PC-9 (cell line): ENCODE data around the gene B3GALT6. TPM values are rescaled to one million over a fixed set of nuclear protein-coding genes. Genes with fewer than 3 reads are reported as not detected.

Experiments
- BruUV-seq: library from RNA; stranded (reverse); fragments of 400-500 nt; replicated peaks from 2 replicates; lab custom pipeline; 2021; lab: Mats Ljungman, UMichigan
- CTCF ChIA-PET: fragments of 300-600 bp; sonication (Branson Sonifier 250); formaldehyde crosslinking; loops from one replicate; lab custom pipeline; 2022; ENCODE audit warnings: antibody characterized with exemption; lab: Charles Lee
- POLR2A ChIA-PET: fragments of 300-600 bp; sonication (Branson Sonifier 250); formaldehyde crosslinking; loops from one replicate; lab custom pipeline; 2022; ENCODE audit warnings: antibody characterized with exemption; ENCODE audit not compliant: unreplicated experiment; lab: Charles Lee
- DNase-seq, 2 experiments: peaks; one replicate each; pipeline versions ENCODE4 v3.0.0 to v3.0.0-alpha.2; 2015 to 2022; ENCODE audit warnings: mixed read lengths in 1 of 2
- H2AFZ ChIP-seq: fragments of 200-600 bp; sonication (generic); 2 replicates; pipeline ENCODE4 v1.8.1; 2017; ENCODE audit warnings: antibody characterized with exemption
- H3F3A ChIP-seq: fragments of 200-600 bp; sonication (generic); 2 replicates; pipeline ENCODE4 v1.8.1; 2017; ENCODE audit warnings: antibody characterized with exemption, mild to moderate bottlenecking, low read depth; ENCODE audit not compliant: insufficient read depth
- H3K27ac ChIP-seq: fragments of 200-600 bp; sonication (generic); 2 replicates; pipeline ENCODE4 v1.6.1; 2016; ENCODE audit warnings: mixed run types
- H3K27me3 ChIP-seq: fragments of 200-600 bp; sonication (generic); 2 replicates; pipeline ENCODE4 v1.6.1; 2016; ENCODE audit warnings: low read depth, mixed run types; ENCODE audit not compliant: insufficient read depth
- H3K36me3 ChIP-seq: fragments of 200-600 bp; sonication (generic); 2 replicates; pipeline ENCODE4 v1.6.1; 2016; ENCODE audit warnings: low read depth, mixed run types
- H3K4me1 ChIP-seq: fragments of 200-600 bp; sonication (generic); replicated peaks from 2 replicates; pipeline ENCODE4 v1.6.1; 2016; ENCODE audit warnings: mixed run types; ENCODE audit not compliant: insufficient read depth
- H3K4me2 ChIP-seq: fragments of 200-600 bp; sonication (generic); 2 replicates; pipeline ENCODE4 v1.6.1; 2017; ENCODE audit warnings: mixed run types
- H3K4me3 ChIP-seq: fragments of 200-600 bp; sonication (generic); 2 replicates; pipeline ENCODE4 v1.6.1; 2016; ENCODE audit warnings: mixed run types
- H3K79me2 ChIP-seq: fragments of 200-600 bp; sonication (generic); 2 replicates; pipeline ENCODE4 v1.6.1; 2017; ENCODE audit warnings: low read depth, mixed run types
- H3K9me2 ChIP-seq: fragments of 200-600 bp; sonication (generic); 2 replicates; pipeline ENCODE4 v1.8.1; 2017; ENCODE audit warnings: mild to moderate bottlenecking; ENCODE audit not compliant: insufficient read depth
- H3K9me3 ChIP-seq: fragments of 200-600 bp; sonication (generic); 2 replicates; pipeline ENCODE4 v1.8.1; 2016; ENCODE audit warnings: low read depth; ENCODE audit not compliant: insufficient read depth
- H4K20me1 ChIP-seq: fragments of 200-600 bp; sonication (generic); 2 replicates; pipeline ENCODE4 v1.8.1; 2017; ENCODE audit not compliant: insufficient read depth
- CTCF ChIP-seq: fragments of 200-600 bp; sonication (generic); conservative IDR thresholded peaks from 2 replicates; pipeline ENCODE4 v1.6.1; 2017; ENCODE audit warnings: mixed run types, antibody characterized with exemption, mild to moderate bottlenecking, moderate library complexity
- EZH2 ChIP-seq: fragments of 200-600 bp; sonication (generic); IDR thresholded peaks from 2 replicates; pipeline ENCODE4 v1.8.0; 2017; ENCODE audit warnings: antibody characterized with exemption, low read depth
- intact Hi-C: fragments of 100-400 bp; cut with micrococcal nuclease; formaldehyde crosslinking; loops from one replicate; pipeline ENCODE4 v1.10.0; 2022; ENCODE audit not compliant: unreplicated experiment
- total RNA-seq: library from RNA; stranded (reverse); gene quantifications from 2 replicates; pipeline ENCODE4 v1.2.3, GENCODE V29; 2021

Gene B3GALT6
- total RNA-seq, 1 experiment from 2014 or later = 16.2 TPM

- peak overlapping the region; percentile 75 for H3K27ac ChIP-seq
- intact Hi-C loops = loop anchor here (10.0 kb wide), 1 partner anchor 252 kb away; the partner anchor contains the start of gene PERM1
- H3K9me2 ChIP-seq = no peaks in the 10 kb centered on the region
- H2AFZ ChIP-seq = no peak overlapping the region
- BruUV-seq = no TSS peak
- ChIA-PET POLR2A (interaction anchor here (0.5 to 0.8 kb wide), 3 partner anchors 28 to 182 kb away, joined by 4 to 9 read pairs (median 6); partner anchors contain the start of gene RNF223), CTCF (interaction anchor here (0.6 to 0.9 kb wide), 4 partner anchors 72 to 121 kb away, joined by 3 to 10 read pairs (median 3); no protein-coding TSS in a partner anchor)
- H3K4me2 ChIP-seq = peak overlapping the region; percentile 93
- DNase-seq = peak; percentile 58 to 61
- peaks cover 35% of the 10 kb centered on the region for H3K79me2 ChIP-seq
- no peaks in the 10 kb centered on the region for H3K9me3 ChIP-seq
- peaks cover 45% of the 10 kb centered on the region; the same call in 1 of the 2 replicates for H3F3A ChIP-seq
- no peak for TF ChIP-seq EZH2
- no peak for TF ChIP-seq CTCF
- H3K4me3 ChIP-seq = peak overlapping the region; percentile 43
- H4K20me1 ChIP-seq = 0 out of 2 replicates have a peak, but pooled peaks cover 4% of the 10 kb centered on the region
- H3K36me3 ChIP-seq = no peaks in the 10 kb centered on the region
- peaks cover 56% of the 10 kb centered on the region for H3K4me1 ChIP-seq
- H3K27me3 ChIP-seq = no peaks in the 10 kb centered on the region
These were observed 5.2 kb downstream of the B3GALT6 start for GRCh38 chr1:1236945-1237873.

- TF ChIP-seq CTCF (no peak), EZH2 (no peak)
- ChIA-PET POLR2A (interaction anchor here (0.6 to 0.8 kb wide), 3 partner anchors 15 to 164 kb away, joined by 3 to 4 read pairs (median 4); partner anchors contain the start of gene RNF223), CTCF (interaction anchor here (0.9 kb wide), 1 partner anchor 115 kb away, joined by 3 read pairs; no protein-coding TSS in a partner anchor)
- Histone ChIP-seq H3K4me2 (peak overlapping the region; percentile 93), H3K4me1 (peaks cover 53% of the 10 kb centered on the region), H3K4me3 (peak overlapping the region; percentile 43), H4K20me1 (0 out of 2 replicates have a peak, but pooled peaks cover 4% of the 10 kb centered on the region), H3K79me2 (peaks cover 31% of the 10 kb centered on the region), H2AFZ (no peak overlapping the region), H3K27me3 (no peaks in the 10 kb centered on the region), H3K9me3 (no peaks in the 10 kb centered on the region), H3K9me2 (no peaks in the 10 kb centered on the region), H3F3A (peaks cover 45% of the 10 kb centered on the region; the same call in 1 of the 2 replicates), H3K36me3 (no peaks in the 10 kb centered on the region), H3K27ac (peak overlapping the region; percentile 75)
- DNase-seq = peak; percentile 68 to 77
- no TSS peak for BruUV-seq
- intact Hi-C loops = loop anchor here (10.0 kb wide), 1 partner anchor 253 kb away; the partner anchor contains the start of gene PERM1
These were observed 6.1 kb downstream of the B3GALT6 start for GRCh38 chr1:1237874-1238701.
